ENCODE data around the gene PRPF6. TPM values are rescaled to one million over a fixed set of nuclear protein-coding genes. Genes with fewer than 3 reads are reported as not detected.

PRPF6 gene
- total RNA-seq, 1 donor: 116 TPM

- no peak for DNase-seq (ENCODE audit: low read depth in 2 of 3, low spot score in 2 of 3)
These were observed 81.3 kb downstream of the PRPF6 start for GRCh38 chr20:64062276-64062595.

GRCh38 chr20:64062596-64063388 lies 81.9 kb downstream of the PRPF6 start, which contains the start of gene TCEA2:
Gene TCEA2 (plus strand): TSS chr20:64063198. CDS start chr20:64063313, 115 bp downstream.
- peak; percentile 77 to 94 (median 92) for DNase-seq (ENCODE audit: low read depth in 2 of 3, low spot score in 2 of 3)

- no peak for DNase-seq (ENCODE audit: low read depth in 2 of 3, low spot score in 2 of 3)
These were observed 82.6 kb downstream of the PRPF6 start for GRCh38 chr20:64063389-64064144.

- no peak for DNase-seq (ENCODE audit: low read depth in 2 of 3, low spot score in 2 of 3)
These were observed 83.3 kb downstream of the PRPF6 start for GRCh38 chr20:64064145-64064698.

GRCh38 chr20:64065062-64065973 lies 84.4 kb downstream of the PRPF6 start:
- no peak for DNase-seq (ENCODE audit: low read depth in 2 of 3, low spot score in 2 of 3)

- peak in 1 of 3 donors; percentile 52 for DNase-seq (ENCODE audit: low read depth in 2 of 3, low spot score in 2 of 3)
These were observed 85.0 kb downstream of the PRPF6 start for GRCh38 chr20:64065974-64066343.

- DNase-seq (ENCODE audit: low read depth in 2 of 3, low spot score in 2 of 3): no peak
These were observed 86.2 kb downstream of the PRPF6 start for GRCh38 chr20:64067005-64067632.

GRCh38 chr20:64067733-64068307 lies 86.9 kb downstream of the PRPF6 start:
- DNase-seq (ENCODE audit: low read depth in 2 of 3, low spot score in 2 of 3): no peak

GRCh38 chr20:64068386-64069208 lies 87.7 kb downstream of the PRPF6 start:
- peak in 1 of 3 donors; percentile 60 for DNase-seq (ENCODE audit: low read depth in 2 of 3, low spot score in 2 of 3)

- no peak for DNase-seq (ENCODE audit: low read depth in 2 of 3, low spot score in 2 of 3)
These were observed 88.3 kb downstream of the PRPF6 start for GRCh38 chr20:64069209-64069613.

- DNase-seq (ENCODE audit: low read depth in 2 of 3, low spot score in 2 of 3): no peak
These were observed 88.8 kb downstream of the PRPF6 start for GRCh38 chr20:64069614-64070243.

- DNase-seq (ENCODE audit: low read depth in 2 of 3, low spot score in 2 of 3): no peak
These were observed 89.5 kb downstream of the PRPF6 start for GRCh38 chr20:64070244-64070993.

GRCh38 chr20:64071341-64072332 lies 90.7 kb downstream of the PRPF6 start:
- no peak for DNase-seq (ENCODE audit: low read depth in 2 of 3, low spot score in 2 of 3)

GRCh38 chr20:64072498-64073063 lies 91.6 kb downstream of the PRPF6 start:
- no peak for DNase-seq (ENCODE audit: low read depth in 2 of 3, low spot score in 2 of 3)

GRCh38 chr20:64073476-64074183 lies 92.7 kb downstream of the PRPF6 start:
- DNase-seq (ENCODE audit: low read depth in 2 of 3, low spot score in 2 of 3): no peak
